ENCODE measurements around the gene TRIM66. TPM values are rescaled to one million over a fixed set of nuclear protein-coding genes. Genes with fewer than 3 reads are reported as not detected.

The TRIM66 gene
- 10 to 100 TPM in 1 of 2 donors, 1 to 10 TPM in 1; 2.8 to 10.5 TPM for total RNA-seq

GRCh38 chr11:8682303-8683114, at the start of gene TRIM66, which contains the start of gene RPL27A:
TRIM66 (minus strand) TSS chr11:8682665; CDS start chr11:8672274, 10,391 bp downstream.
RPL27A (plus strand) TSS chr11:8682792; CDS start chr11:8682814, 22 bp downstream.
- under 1% methylated on average over 61 of the region's 67 CpGs for WGBS
- Histone ChIP-seq H3K4me3 (peak within 1 kb of the TSS; percentile 83 to 84), H3K9me3 (no peaks in the 10 kb centered on the region), H3K27ac (peak within 1 kb of the TSS; percentile 91), H3K4me1 (replicated peaks) (peaks cover 8% of the 10 kb centered on the region), H3K36me3 (peaks cover 0 to 19% of the 10 kb centered on the region in 2 donors), H3K27me3 (replicated peaks; ENCODE audit: insufficient read depth) (no peaks in the 10 kb centered on the region)
- intact Hi-C loops (cut with DNase I): loop anchor here (5.0 kb wide), 2 partner anchors 130 to 280 kb away; partner anchors contain the start of gene TMEM9B
- peak; percentile 97 for DNase-seq (ENCODE audit: low spot score)
- TF ChIP-seq POLR2A (IDR thresholded peaks at IDR 0.05) (peak; percentile 97), POLR2AphosphoS5 (IDR thresholded peaks at IDR 0.05) (peak; percentile 99), CTCF (IDR thresholded peaks at IDR 0.05) (peak in 2 of 4 experiments; percentile 46 to 58)

GRCh38 chr11:8731647-8732323, 49.3 kb upstream of the TRIM66 start:
- no peak for DNase-seq (ENCODE audit: low spot score)
- TF ChIP-seq POLR2AphosphoS5 (IDR thresholded peaks at IDR 0.05) (no peak), POLR2A (IDR thresholded peaks at IDR 0.05) (no peak), CTCF (IDR thresholded peaks at IDR 0.05) (no peak)
- Histone ChIP-seq H3K27ac (peak overlapping the region; percentile 51 to 66), H3K27me3 (replicated peaks; ENCODE audit: insufficient read depth) (no peaks in the 10 kb centered on the region), H3K9me3 (no peaks in the 10 kb centered on the region), H3K4me3 (no peak overlapping the region), H3K36me3 (no peaks in the 10 kb centered on the region), H3K4me1 (replicated peaks) (peaks cover 7% of the 10 kb centered on the region)
- 58% methylated on average over 3 of the region's 3 CpGs for WGBS
- intact Hi-C loops (cut with DNase I): no loop called here

GRCh38 chr11:8730697-8731020, 48.2 kb upstream of the TRIM66 start:
- Histone ChIP-seq H3K36me3 (no peaks in the 10 kb centered on the region), H3K9me3 (no peaks in the 10 kb centered on the region), H3K4me3 (no peak overlapping the region), H3K27me3 (replicated peaks; ENCODE audit: insufficient read depth) (no peaks in the 10 kb centered on the region), H3K4me1 (replicated peaks) (peaks cover 7% of the 10 kb centered on the region), H3K27ac (no peak overlapping the region)
- TF ChIP-seq CTCF (IDR thresholded peaks at IDR 0.05): no peak
- no peak for TF ChIP-seq POLR2AphosphoS5 (IDR thresholded peaks at IDR 0.05)
- TF ChIP-seq POLR2A (IDR thresholded peaks at IDR 0.05): no peak
- intact Hi-C loops (cut with DNase I): no loop called here
- WGBS: 95% methylated on average over 23 of the region's 23 CpGs
- DNase-seq (ENCODE audit: low spot score): no peak

DNA sequence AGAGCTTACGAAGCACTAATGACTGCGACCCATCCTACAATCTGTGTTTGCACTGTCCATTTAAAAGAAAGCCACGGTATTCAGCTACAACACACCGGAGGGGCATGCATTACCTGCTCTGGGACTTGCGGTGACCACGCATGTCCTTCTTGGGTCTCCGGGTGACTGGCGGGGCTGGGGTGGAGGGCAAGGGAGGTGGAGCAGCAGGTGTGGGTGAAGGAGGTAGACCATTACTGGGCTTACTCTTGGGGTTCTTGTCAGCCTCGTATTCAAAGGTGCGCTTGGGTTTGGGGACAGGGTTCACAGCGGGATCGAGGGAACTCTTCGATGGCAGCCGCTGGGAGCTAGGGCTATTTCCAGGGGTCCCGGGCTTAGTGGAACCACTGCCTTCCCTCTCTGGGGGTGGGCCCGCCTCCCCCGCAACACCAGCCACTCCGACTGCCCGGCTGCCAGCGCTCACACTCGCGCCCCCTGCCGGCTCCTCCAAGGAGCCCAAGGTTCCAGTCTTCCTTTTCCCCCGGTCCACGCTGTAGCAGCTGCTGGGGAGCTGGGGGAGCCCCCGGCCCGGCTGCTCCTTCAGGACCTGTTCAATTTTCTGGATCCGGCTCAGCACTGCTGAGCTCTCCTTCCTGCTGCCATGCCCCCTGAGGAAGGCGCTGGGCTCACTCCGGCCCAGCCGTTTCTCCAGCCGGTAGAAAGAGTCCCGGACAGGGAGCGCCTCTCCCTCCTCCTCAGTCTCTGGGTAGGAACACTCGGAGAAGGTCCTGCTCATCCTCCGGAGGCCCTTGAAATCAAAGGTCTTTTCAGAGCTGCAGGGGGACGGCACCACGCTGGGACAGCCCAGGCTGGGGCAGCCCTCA, 47.6 kb upstream of the TRIM66 start:
- Histone ChIP-seq H3K36me3 (no peaks in the 10 kb centered on the region), H3K27me3 (replicated peaks; ENCODE audit: insufficient read depth) (no peaks in the 10 kb centered on the region), H3K27ac (no peak overlapping the region), H3K4me3 (no peak overlapping the region), H3K9me3 (no peaks in the 10 kb centered on the region), H3K4me1 (replicated peaks) (peaks cover 7% of the 10 kb centered on the region)
- intact Hi-C loops (cut with DNase I): no loop called here
- 88% methylated on average over 37 of the region's 38 CpGs for WGBS
- no peak for DNase-seq (ENCODE audit: low spot score)
- TF ChIP-seq POLR2AphosphoS5 (IDR thresholded peaks at IDR 0.05): no peak
- no peak for TF ChIP-seq POLR2A (IDR thresholded peaks at IDR 0.05)
- TF ChIP-seq CTCF (IDR thresholded peaks at IDR 0.05): no peak
